ENCODE data around the gene EIF2S1. TPM values are rescaled to one million over a fixed set of nuclear protein-coding genes. Genes with fewer than 3 reads are reported as not detected.

The EIF2S1 gene
- polyA plus RNA-seq, 1 donor: 103 TPM

GRCh38 chr14:67435603-67436002 lies 75.5 kb downstream of the EIF2S1 start:
- no peak for DNase-seq

Other genes starting within 250 kb of the EIF2S1 start
- 1.5 TPM for gene GARIN2, start 170.9 kb upstream of the EIF2S1 start, polyA plus RNA-seq (ENCODE audit: insufficient read length)
- gene PALS1, start 118.9 kb upstream of the EIF2S1 start, polyA plus RNA-seq (ENCODE audit: insufficient read length): 144 TPM
- gene ATP6V1D, start 524 bp upstream of the EIF2S1 start, polyA plus RNA-seq (ENCODE audit: insufficient read length): 140 TPM
- gene PLEK2, start 51.8 kb downstream of the EIF2S1 start, polyA plus RNA-seq (ENCODE audit: insufficient read length): 1.2 TPM
- 2.6 TPM for gene TMEM229B, start 128.4 kb downstream of the EIF2S1 start, polyA plus RNA-seq (ENCODE audit: insufficient read length)
- gene PLEKHH1, start 173.0 kb downstream of the EIF2S1 start, polyA plus RNA-seq (ENCODE audit: insufficient read length): 87.7 TPM
- gene PIGH, start 239.9 kb downstream of the EIF2S1 start, polyA plus RNA-seq (ENCODE audit: insufficient read length): 46.9 TPM

Measured in left kidney (tissue), 2 donors.